Prostate gland (tissue), 2 donors: ENCODE measurements around the gene CCT7. TPM values are rescaled to one million over a fixed set of nuclear protein-coding genes. Genes with fewer than 3 reads are reported as not detected.
A peak's percentile ranks its signal among the peaks of the same experiment; 100 is the strongest.

Experiments used
- DNase-seq: peaks from one replicate; pipeline ENCODE4 v3.0.0-alpha.2; 2019; ENCODE audit warnings: low spot score
- H3K27ac ChIP-seq, 2 donors: fragments of 200-600 bp; sonication (generic); 2 replicates each; pipeline ENCODE4 v1.5.1; 2017 to 2019
- H3K27me3 ChIP-seq: fragments of 200-600 bp; sonication (generic); replicated peaks from 2 replicates; pipeline ENCODE4 v1.5.1; 2019; ENCODE audit not compliant: insufficient read depth
- H3K36me3 ChIP-seq, 2 donors: fragments of 200-600 bp; sonication (generic); 1 replicate in 1 of 2; 2 replicates in 1 of 2; pipeline versions ENCODE4 v1.5.1 to v1.8.1; 2017 to 2019
- H3K4me1 ChIP-seq: fragments of 200-600 bp; sonication (generic); replicated peaks from 2 replicates; pipeline ENCODE4 v1.5.1; 2019
- H3K4me3 ChIP-seq, 2 donors: fragments of 200-600 bp; sonication (generic); 2 replicates each; pipeline ENCODE4 v1.5.1; 2017 to 2019
- H3K9me3 ChIP-seq: fragments of 200-600 bp; sonication (generic); 2 replicates; pipeline ENCODE4 v1.5.1; 2017
- POLR2A ChIP-seq: fragments of 450-650 bp; IDR thresholded peaks from one replicate; pipeline ENCODE4 v1.6.1; 2016; ENCODE audit warnings: antibody characterized with exemption, mild to moderate bottlenecking
- POLR2AphosphoS5 ChIP-seq: sonication (generic); formaldehyde crosslinking; IDR thresholded peaks from one replicate; pipeline ENCODE4 v1.6.1; 2017; ENCODE audit warnings: antibody characterized with exemption
- WGBS: methylation state at CpG from one replicate; pipeline ENCODE4 v1.1.5; 2018; 5-methylcytosine and 5-hydroxymethylcytosine counted together
- intact Hi-C: fragments of 100-400 bp; cut with DNase I; formaldehyde crosslinking; loops from one replicate; pipeline ENCODE4 v1.14.2; 2022
- total RNA-seq, 2 donors: library from RNA; depleted of rRNA; stranded (reverse); fragments of >200 nt; gene quantifications; one replicate each; pipeline ENCODE4 v1.1.0, GENCODE V29; 2016
- TF ChIP-seq, protein P1 (sequence below), 4 experiments: fragments of 200-600 bp in 2 of 4; fragments of 450-650 bp in 2 of 4; sonication (generic) in 2 of 4; IDR thresholded peaks; 1 replicate in 3 of 4; 2 replicates in 1 of 4; pipeline ENCODE4 v1.5.1; 2016 to 2019; ENCODE audit warnings: antibody characterized with exemption in 4 of 4, mild to moderate bottlenecking in 2 of 4, moderate library complexity in 2 of 4

Gene CCT7
- total RNA-seq, 2 donors from 2014 or later: 206 to 242 TPM

- H3K9me3 ChIP-seq: no peaks in the 10 kb centered on the region
- H3K36me3 ChIP-seq: peaks cover 19 to 32% of the 10 kb centered on the region in 2 donors
- H3K4me3 ChIP-seq: no peak overlapping the region
- H3K27me3 ChIP-seq: no peaks in the 10 kb centered on the region
- peaks cover 5% of the 10 kb centered on the region for H3K4me1 ChIP-seq
- 77% methylated on average over 9 of the region's 9 CpGs for WGBS
- intact Hi-C loops: no loop called here
- DNase-seq: no peak
- TF ChIP-seq POLR2A: no peak
- TF ChIP-seq, protein P1, sequence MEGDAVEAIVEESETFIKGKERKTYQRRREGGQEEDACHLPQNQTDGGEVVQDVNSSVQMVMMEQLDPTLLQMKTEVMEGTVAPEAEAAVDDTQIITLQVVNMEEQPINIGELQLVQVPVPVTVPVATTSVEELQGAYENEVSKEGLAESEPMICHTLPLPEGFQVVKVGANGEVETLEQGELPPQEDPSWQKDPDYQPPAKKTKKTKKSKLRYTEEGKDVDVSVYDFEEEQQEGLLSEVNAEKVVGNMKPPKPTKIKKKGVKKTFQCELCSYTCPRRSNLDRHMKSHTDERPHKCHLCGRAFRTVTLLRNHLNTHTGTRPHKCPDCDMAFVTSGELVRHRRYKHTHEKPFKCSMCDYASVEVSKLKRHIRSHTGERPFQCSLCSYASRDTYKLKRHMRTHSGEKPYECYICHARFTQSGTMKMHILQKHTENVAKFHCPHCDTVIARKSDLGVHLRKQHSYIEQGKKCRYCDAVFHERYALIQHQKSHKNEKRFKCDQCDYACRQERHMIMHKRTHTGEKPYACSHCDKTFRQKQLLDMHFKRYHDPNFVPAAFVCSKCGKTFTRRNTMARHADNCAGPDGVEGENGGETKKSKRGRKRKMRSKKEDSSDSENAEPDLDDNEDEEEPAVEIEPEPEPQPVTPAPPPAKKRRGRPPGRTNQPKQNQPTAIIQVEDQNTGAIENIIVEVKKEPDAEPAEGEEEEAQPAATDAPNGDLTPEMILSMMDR (IDR thresholded peaks at IDR 0.05): no peak
- TF ChIP-seq POLR2AphosphoS5: no peak
- H3K27ac ChIP-seq: no peak overlapping the region
These were observed 15.5 kb downstream of the CCT7 start for GRCh38 chr2:73249636-73250035.

GRCh38 chr2:73250872-73251846 is 17.1 kb downstream of the CCT7 start:
- no peak for DNase-seq
- TF ChIP-seq, protein P1 (IDR thresholded peaks at IDR 0.05): no peak
- no peak overlapping the region for H3K4me3 ChIP-seq
- H3K27ac ChIP-seq: no peak overlapping the region
- intact Hi-C loops: no loop called here
- no peaks in the 10 kb centered on the region for H3K27me3 ChIP-seq
- no peaks in the 10 kb centered on the region for H3K9me3 ChIP-seq
- H3K36me3 ChIP-seq: peaks cover 19 to 24% of the 10 kb centered on the region in 2 donors
- peaks cover 10% of the 10 kb centered on the region for H3K4me1 ChIP-seq
- 90% methylated on average over 17 of the region's 17 CpGs for WGBS

GRCh38 chr2:73252238-73253027 is 18.3 kb downstream of the CCT7 start:
- no peak for DNase-seq
- Histone ChIP-seq H3K4me1 (peaks cover 10% of the 10 kb centered on the region), H3K27me3 (no peaks in the 10 kb centered on the region), H3K4me3 (no peak overlapping the region), H3K9me3 (no peaks in the 10 kb centered on the region), H3K27ac (no peak overlapping the region), H3K36me3 (peaks cover 15 to 19% of the 10 kb centered on the region in 2 donors)
- intact Hi-C loops: no loop called here
- TF ChIP-seq, protein P1 (IDR thresholded peaks at IDR 0.05): no peak
- TF ChIP-seq POLR2AphosphoS5 (no peak), POLR2A (no peak)
- 87% methylated on average over 17 of the region's 17 CpGs for WGBS

DNA sequence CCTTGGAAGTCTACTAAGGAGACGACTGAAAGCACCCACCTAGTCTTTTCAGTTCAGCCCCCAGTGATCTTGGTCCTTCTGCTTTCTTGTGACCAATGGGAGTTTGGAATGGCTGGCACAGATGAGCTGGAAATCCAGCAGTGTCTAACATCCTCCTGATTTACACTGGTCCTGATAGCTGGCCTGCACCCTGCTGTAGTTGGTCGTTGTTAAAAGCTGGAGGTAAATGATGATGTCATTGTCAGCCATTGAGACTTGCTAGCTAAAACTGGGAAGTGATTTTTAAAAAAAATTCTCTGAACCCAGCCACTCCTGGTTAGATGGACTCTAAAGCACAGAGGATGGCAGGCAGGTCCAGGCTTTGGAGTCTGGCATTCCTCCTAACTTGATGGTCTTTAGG is 19.3 kb downstream of the CCT7 start:
- peaks cover 10% of the 10 kb centered on the region for H3K4me1 ChIP-seq
- no peaks in the 10 kb centered on the region for H3K27me3 ChIP-seq
- H3K27ac ChIP-seq: peak overlapping the region in 1 of 2 donors; percentile 64
- no peak overlapping the region for H3K4me3 ChIP-seq
- DNase-seq: no peak
- no peaks in the 10 kb centered on the region for H3K9me3 ChIP-seq
- peaks cover 10 to 16% of the 10 kb centered on the region in 2 donors for H3K36me3 ChIP-seq
- intact Hi-C loops: no loop called here
- TF ChIP-seq, protein P1 (IDR thresholded peaks at IDR 0.05): no peak
- no peak for TF ChIP-seq POLR2A
- no peak for TF ChIP-seq POLR2AphosphoS5
- 63% methylated on average over 2 of the region's 2 CpGs for WGBS
